Endothelial cell (in vitro differentiated cells): ENCODE measurements around the gene SAFB2. TPM values are rescaled to one million over a fixed set of nuclear protein-coding genes. Genes with fewer than 3 reads are reported as not detected.

Experiments used
- DNase-seq: peaks from one replicate; pipeline ENCODE4 v3.0.0; 2021; ENCODE audit warnings: low spot score
- H3K27ac Mint-ChIP-seq: one replicate; pipeline ENCODE4 v1.8.0; 2021; ENCODE audit warnings: mixed read lengths, inconsistent platforms; ENCODE audit not compliant: unreplicated experiment
- H3K27me3 Mint-ChIP-seq: one replicate; pipeline ENCODE4 v1.8.0; 2021; ENCODE audit warnings: mild to moderate bottlenecking, moderate library complexity, mixed read lengths, inconsistent platforms; ENCODE audit not compliant: unreplicated experiment
- H3K36me3 Mint-ChIP-seq: one replicate; pipeline ENCODE4 v1.8.0; 2021; ENCODE audit warnings: mild to moderate bottlenecking, low read depth, mixed read lengths, inconsistent platforms; ENCODE audit not compliant: unreplicated experiment
- H3K4me1 Mint-ChIP-seq: one replicate; pipeline ENCODE4 v1.8.0; 2021; ENCODE audit warnings: mild to moderate bottlenecking, mixed read lengths, inconsistent platforms; ENCODE audit not compliant: unreplicated experiment
- H3K4me3 Mint-ChIP-seq: one replicate; pipeline ENCODE4 v1.8.0; 2021; ENCODE audit warnings: mild to moderate bottlenecking, mixed read lengths, inconsistent platforms; ENCODE audit not compliant: unreplicated experiment
- H3K9me3 Mint-ChIP-seq: one replicate; pipeline ENCODE4 v1.8.0; 2021; ENCODE audit warnings: mixed read lengths, inconsistent platforms; ENCODE audit not compliant: unreplicated experiment
- CTCF ChIP-seq: fragments of 200-600 bp; sonication (generic); IDR thresholded peaks from one replicate; pipeline ENCODE4 v1.5.0; 2021; ENCODE audit warnings: antibody characterized with exemption; ENCODE audit not compliant: unreplicated experiment
- total RNA-seq: library from RNA; stranded (reverse); fragmentation: NEBNext Ultra II Directional; extraction: Animal tissue kit (Norgen Biotek cat#: 25700); gene quantifications from one replicate; pipeline ENCODE4 v1.2.1, GENCODE V29; 2021; ENCODE audit not compliant: unreplicated experiment

The SAFB2 gene
- total RNA-seq, 1 donor from 2014 or later, result 85.5 TPM

GRCh38 chr19:5646703-5647102 lies 24.1 kb upstream of the SAFB2 start:
- H3K27me3 Mint-ChIP-seq, result peaks cover 2% of the 10 kb centered on the region
- no peak for TF ChIP-seq CTCF

GRCh38 chr19:5645409-5645808 lies 22.8 kb upstream of the SAFB2 start:
- H3K4me3 Mint-ChIP-seq, result no peak overlapping the region
- no peak for DNase-seq
- no peaks in the 10 kb centered on the region for H3K4me1 Mint-ChIP-seq
- peaks cover 2% of the 10 kb centered on the region for H3K27me3 Mint-ChIP-seq
- H3K9me3 Mint-ChIP-seq, result no peaks in the 10 kb centered on the region
- no peak for TF ChIP-seq CTCF
- H3K27ac Mint-ChIP-seq, result no peak overlapping the region
- H3K36me3 Mint-ChIP-seq, result peaks cover 62% of the 10 kb centered on the region

More at GRCh38 chr19:5646703-5647102, 24.1 kb upstream of the SAFB2 start:
- Mint-ChIP-seq H3K27ac (no peak overlapping the region), H3K4me1 (no peaks in the 10 kb centered on the region), H3K9me3 (no peaks in the 10 kb centered on the region), H3K36me3 (peaks cover 66% of the 10 kb centered on the region), H3K4me3 (peak overlapping the region; percentile 74)
- no peak for DNase-seq

DNA sequence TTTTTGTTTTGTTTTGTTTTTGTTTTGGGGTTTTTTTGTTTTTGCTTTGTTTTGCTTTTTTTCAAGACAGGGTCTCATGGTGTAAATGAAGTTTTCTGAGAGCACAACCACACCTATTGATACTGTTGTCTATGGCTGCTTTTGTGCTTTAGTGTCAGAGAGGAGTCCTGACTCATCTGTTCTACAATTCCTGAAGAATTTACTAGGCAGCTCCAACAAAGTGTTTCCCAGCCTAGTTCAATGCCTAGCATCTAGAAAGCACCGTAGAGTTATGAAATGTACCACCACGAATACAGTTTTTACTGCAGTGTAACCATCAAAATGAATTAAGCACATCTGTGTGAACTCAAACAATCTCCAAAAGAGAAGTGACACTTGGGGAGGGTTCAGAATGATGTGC lies 21.5 kb upstream of the SAFB2 start:
- no peak overlapping the region for H3K27ac Mint-ChIP-seq
- no peak for DNase-seq
- no peaks in the 10 kb centered on the region for H3K9me3 Mint-ChIP-seq
- no peaks in the 10 kb centered on the region for H3K4me1 Mint-ChIP-seq
- no peak overlapping the region for H3K4me3 Mint-ChIP-seq
- peaks cover 54% of the 10 kb centered on the region for H3K36me3 Mint-ChIP-seq
- TF ChIP-seq CTCF, result no peak
- peaks cover 2% of the 10 kb centered on the region for H3K27me3 Mint-ChIP-seq

- no peak for DNase-seq
- no peak for TF ChIP-seq CTCF
- Mint-ChIP-seq H3K9me3 (no peaks in the 10 kb centered on the region), H3K27ac (no peak overlapping the region), H3K27me3 (peaks cover 2% of the 10 kb centered on the region), H3K4me3 (no peak overlapping the region), H3K36me3 (peaks cover 49% of the 10 kb centered on the region), H3K4me1 (no peaks in the 10 kb centered on the region)
Observed at GRCh38 chr19:5643060-5643459, 20.5 kb upstream of the SAFB2 start.

GRCh38 chr19:5642204-5642603 lies 19.6 kb upstream of the SAFB2 start:
- Mint-ChIP-seq H3K27ac (no peak overlapping the region), H3K36me3 (peaks cover 41% of the 10 kb centered on the region), H3K27me3 (peaks cover 1% of the 10 kb centered on the region), H3K9me3 (no peaks in the 10 kb centered on the region), H3K4me1 (no peaks in the 10 kb centered on the region), H3K4me3 (peak overlapping the region; percentile 12)
- no peak for DNase-seq
- TF ChIP-seq CTCF, result no peak
